K562 (cell line): Measurements from ENCODE around the gene DCP2. TPM values are rescaled to one million over a fixed set of nuclear protein-coding genes. Genes with fewer than 3 reads are reported as not detected.

ENCODE experiments used
- C11orf30 ChIP-seq: fragments of 450-650 bp; IDR thresholded peaks from 2 replicates; pipeline ENCODE4 v1.6.1; 2016; ENCODE audit warnings: low read depth, mild to moderate bottlenecking
- COPS2 ChIP-seq: fragments of 450-650 bp; conservative IDR thresholded peaks from 2 replicates; pipeline ENCODE4 v1.6.1; 2016; ENCODE audit warnings: mild to moderate bottlenecking, moderate library complexity
- DEAF1 ChIP-seq: fragments of 450-650 bp; formaldehyde crosslinking; IDR thresholded peaks from 2 replicates; pipeline ENCODE4 v1.4.0; 2020; ENCODE audit warnings: mild to moderate bottlenecking, moderate library complexity
- EP300 ChIP-seq: IDR thresholded peaks from 2 replicates; pipeline ENCODE4 v1.6.1; 2012; ENCODE audit warnings: low read length, improper control_type of control experiment
- ESRRA ChIP-seq: fragments of 450-650 bp; IDR thresholded peaks from 2 replicates; pipeline ENCODE4 v1.6.1; 2014; ENCODE audit warnings: low read depth, mild to moderate bottlenecking, moderate library complexity, borderline replicate concordance
- IRF2 ChIP-seq: sonication (generic); formaldehyde crosslinking; IDR thresholded peaks from 2 replicates; pipeline ENCODE4 v1.8.1; 2022; ENCODE audit warnings: mild to moderate bottlenecking, missing genetic modification reagents
- KLF13 ChIP-seq: fragments of 450-650 bp; IDR thresholded peaks from 2 replicates; pipeline ENCODE4 v1.6.1; 2016; ENCODE audit warnings: missing genetic modification characterization, low read depth, mild to moderate bottlenecking, missing compliant biosample characterization, moderate library complexity, borderline replicate concordance
- MAFF ChIP-seq: IDR thresholded peaks from 2 replicates; pipeline ENCODE4 v1.6.1; 2012; ENCODE audit warnings: low read length, improper control_type of control experiment
- MAFK ChIP-seq: IDR thresholded peaks from 2 replicates; pipeline ENCODE4 v1.6.1; 2011; ENCODE audit warnings: low read length, improper control_type of control experiment
- NELFE ChIP-seq: IDR thresholded peaks from 2 replicates; pipeline ENCODE4 v1.6.1; 2011; ENCODE audit warnings: mild to moderate bottlenecking; ENCODE audit not compliant: insufficient read depth, insufficient read length
- NFE2L1 ChIP-seq: fragments of 450-650 bp; IDR thresholded peaks from 2 replicates; pipeline ENCODE4 v1.6.1; 2016; ENCODE audit warnings: missing genetic modification characterization, low read depth, mild to moderate bottlenecking, missing compliant biosample characterization, moderate library complexity, borderline replicate concordance
- RNF2 ChIP-seq: sonication (generic); IDR thresholded peaks from 2 replicates; pipeline ENCODE4 v1.6.1; 2016
- SETDB1 ChIP-seq: IDR thresholded peaks from one replicate; pipeline ENCODE4 v1.6.1; 2012; ENCODE audit warnings: low read length, control low read depth, inconsistent platforms
- SIN3B ChIP-seq: fragments of 450-650 bp; IDR thresholded peaks from 2 replicates; pipeline ENCODE4 v1.6.1; 2017; ENCODE audit warnings: low read depth, mild to moderate bottlenecking, moderate library complexity
- SIRT6 ChIP-seq: IDR thresholded peaks from one replicate; pipeline ENCODE4 v1.6.1; 2012; ENCODE audit warnings: low read depth, mild to moderate bottlenecking, control low read depth, inconsistent platforms, low read length, moderate library complexity
- SMARCC2 ChIP-seq: fragments of 450-650 bp; IDR thresholded peaks from 2 replicates; pipeline ENCODE4 v1.6.1; 2017; ENCODE audit warnings: antibody characterized with exemption, moderate library complexity, mild to moderate bottlenecking, low read depth
- SMARCE1 ChIP-seq: fragments of 450-650 bp; IDR thresholded peaks from 2 replicates; pipeline ENCODE4 v1.7.1; 2016; ENCODE audit warnings: mild to moderate bottlenecking
- UBTF ChIP-seq, 2 experiments: IDR thresholded peaks; 2 replicates each; pipeline ENCODE4 v1.6.1; 2012; ENCODE audit warnings: improper control_type of control experiment in 2 of 2, low read depth in 2 of 2, low read length in 2 of 2, borderline replicate concordance in 1 of 2
- XRCC5 ChIP-seq: fragments of 200-400 bp; formaldehyde crosslinking; IDR thresholded peaks from 2 replicates; pipeline ENCODE4 v1.6.1; 2017; ENCODE audit warnings: low read depth, mild to moderate bottlenecking, low read length
- ZEB2 ChIP-seq: fragments of 450-650 bp; IDR thresholded peaks from 2 replicates; pipeline ENCODE4 v1.6.1; 2016
- ZNF146 ChIP-seq: IDR thresholded peaks from one replicate; pipeline ENCODE4 v1.6.1; 2018; ENCODE audit warnings: missing compliant biosample characterization; ENCODE audit not compliant: unreplicated experiment
- ZNF253 ChIP-seq: fragments of 250-450 bp; sonication (Bioruptor Pico); conservative IDR thresholded peaks from 2 replicates; pipeline ENCODE4 v1.6.1; 2021; ENCODE audit warnings: mild to moderate bottlenecking
- ZNF395 ChIP-seq: fragments of 200-800 bp; sonication (Bioruptor generic); IDR thresholded peaks from 2 replicates; pipeline ENCODE4 v1.6.1; 2017; ENCODE audit warnings: missing genetic modification characterization, missing compliant biosample characterization
- ZNF561 ChIP-seq: fragments of 450-650 bp; formaldehyde crosslinking; conservative IDR thresholded peaks from 2 replicates; pipeline ENCODE4 v1.4.0; 2020; ENCODE audit warnings: mild to moderate bottlenecking, moderate library complexity
- polyA plus RNA-seq, 8 experiments: library from polyadenylated mRNA; depleted of rRNA in 4 of 8; stranded (reverse) in 5 of 8; unstranded in 3 of 8; fragments of >200 nt; fragmentation: Nextera tagmentation in 2 of 8; fragmentation: Illumina TruSeq in 1 of 8; extraction: Ambion mirVana in 2 of 8; extraction: Trizol in 1 of 8; gene quantifications; 2 replicates each; pipeline versions ENCODE4 v1.2.1 to v1.2.3, GENCODE V29; 2011 to 2014; ENCODE audit warnings: inconsistent platforms in 1 of 8, missing spikeins in 1 of 8
- total RNA-seq, 7 experiments: library from RNA; depleted of rRNA in 6 of 7; stranded (reverse); fragments of >200 nt in 6 of 7; fragmentation: Illumina TruSeq in 2 of 7; extraction: Trizol in 2 of 7; gene quantifications; 2 replicates each; pipeline versions ENCODE4 v1.2.1 to v1.2.3, GENCODE V29; 2011 to 2021; ENCODE audit warnings: low replicate concordance in 1 of 7

DCP2 gene
- total and polyA plus RNA-seq, 9 of the 15 experiments (the other 6 are each of a cell fraction or from before 2014, with no cell fraction given) = 25.9 to 109 (median 46.7) TPM

GRCh38 chr5:113047733-113048652 lies 71.4 kb downstream of the DCP2 start (continued):
- no peak for TF ChIP-seq SIRT6
- peak; percentile 77 for TF ChIP-seq C11orf30
- peak; percentile 24; the same call in 1 of the 2 replicates for TF ChIP-seq MAFF
- TF ChIP-seq MAFK = peak; percentile 26; the same call in 1 of the 2 replicates
- no peak for TF ChIP-seq XRCC5
- no peak for TF ChIP-seq ZNF253 (CRISPR knock-in tag)
- TF ChIP-seq COPS2 = no peak
- no peak for TF ChIP-seq RNF2
- no peak for TF ChIP-seq KLF13 (tag)
- TF ChIP-seq SMARCC2 = peak; percentile 6; the same call in 1 of the 2 replicates
- 0 out of 2 replicates have a peak, but pooled peaks have one; percentile 12 for TF ChIP-seq ZEB2
- peak in 1 of 2 experiments; percentile 12; a peak in 1 of 4 replicates for TF ChIP-seq UBTF (IDR thresholded peaks at IDR 0.05; ENCODE audit: borderline replicate concordance in 1 of 2, low read depth in 2 of 2, low read length in 2 of 2)
- 0 out of 2 replicates have a peak, but pooled peaks have one; percentile 29 for TF ChIP-seq ESRRA
- no peak for TF ChIP-seq SETDB1
- TF ChIP-seq ZNF146 = no peak
- TF ChIP-seq NFE2L1 = no peak
- no peak for TF ChIP-seq IRF2
- peak; percentile 28; the same call in 1 of the 2 replicates for TF ChIP-seq EP300
- TF ChIP-seq NELFE = no peak
- TF ChIP-seq ZNF561 = no peak
- no peak for TF ChIP-seq SMARCE1
- no peak for TF ChIP-seq DEAF1 (CRISPR knock-in tag)
- no peak for TF ChIP-seq SIN3B
- TF ChIP-seq ZNF395 (CRISPR knock-in tag) = 0 out of 2 replicates have a peak, but pooled peaks have one; percentile 6
